GM12801 (cell line): ENCODE results near the gene BMP2.

ENCODE experiments used
- TF ChIP-seq, protein P1 (sequence below): IDR thresholded peaks from one replicate; pipeline ENCODE4 v1.5.1; 2011; ENCODE audit warnings: control low read depth; ENCODE audit not compliant: insufficient read length; ENCODE audit errors: extremely low read depth

Gene BMP2

DNA sequence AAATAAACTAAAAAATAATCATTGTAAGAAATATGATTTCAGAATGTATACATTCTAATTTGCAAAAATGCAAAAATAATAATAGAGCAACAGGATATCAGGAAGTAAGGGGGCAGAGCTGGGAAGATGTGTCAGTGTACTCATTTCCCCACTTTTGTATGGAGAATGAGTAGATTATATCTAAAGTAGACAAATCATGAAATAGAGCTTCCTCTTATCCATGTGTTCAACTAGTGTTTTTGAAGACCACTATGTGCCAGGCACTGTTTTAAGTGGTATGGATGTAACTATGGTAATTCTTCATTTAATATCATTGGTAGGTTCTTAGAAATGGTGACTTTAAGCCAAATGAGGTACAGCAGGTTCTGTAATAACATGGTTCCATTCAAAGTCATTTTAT, 17.0 kb upstream of the BMP2 start:
- TF ChIP-seq, protein P1, sequence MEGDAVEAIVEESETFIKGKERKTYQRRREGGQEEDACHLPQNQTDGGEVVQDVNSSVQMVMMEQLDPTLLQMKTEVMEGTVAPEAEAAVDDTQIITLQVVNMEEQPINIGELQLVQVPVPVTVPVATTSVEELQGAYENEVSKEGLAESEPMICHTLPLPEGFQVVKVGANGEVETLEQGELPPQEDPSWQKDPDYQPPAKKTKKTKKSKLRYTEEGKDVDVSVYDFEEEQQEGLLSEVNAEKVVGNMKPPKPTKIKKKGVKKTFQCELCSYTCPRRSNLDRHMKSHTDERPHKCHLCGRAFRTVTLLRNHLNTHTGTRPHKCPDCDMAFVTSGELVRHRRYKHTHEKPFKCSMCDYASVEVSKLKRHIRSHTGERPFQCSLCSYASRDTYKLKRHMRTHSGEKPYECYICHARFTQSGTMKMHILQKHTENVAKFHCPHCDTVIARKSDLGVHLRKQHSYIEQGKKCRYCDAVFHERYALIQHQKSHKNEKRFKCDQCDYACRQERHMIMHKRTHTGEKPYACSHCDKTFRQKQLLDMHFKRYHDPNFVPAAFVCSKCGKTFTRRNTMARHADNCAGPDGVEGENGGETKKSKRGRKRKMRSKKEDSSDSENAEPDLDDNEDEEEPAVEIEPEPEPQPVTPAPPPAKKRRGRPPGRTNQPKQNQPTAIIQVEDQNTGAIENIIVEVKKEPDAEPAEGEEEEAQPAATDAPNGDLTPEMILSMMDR: no peak

DNA sequence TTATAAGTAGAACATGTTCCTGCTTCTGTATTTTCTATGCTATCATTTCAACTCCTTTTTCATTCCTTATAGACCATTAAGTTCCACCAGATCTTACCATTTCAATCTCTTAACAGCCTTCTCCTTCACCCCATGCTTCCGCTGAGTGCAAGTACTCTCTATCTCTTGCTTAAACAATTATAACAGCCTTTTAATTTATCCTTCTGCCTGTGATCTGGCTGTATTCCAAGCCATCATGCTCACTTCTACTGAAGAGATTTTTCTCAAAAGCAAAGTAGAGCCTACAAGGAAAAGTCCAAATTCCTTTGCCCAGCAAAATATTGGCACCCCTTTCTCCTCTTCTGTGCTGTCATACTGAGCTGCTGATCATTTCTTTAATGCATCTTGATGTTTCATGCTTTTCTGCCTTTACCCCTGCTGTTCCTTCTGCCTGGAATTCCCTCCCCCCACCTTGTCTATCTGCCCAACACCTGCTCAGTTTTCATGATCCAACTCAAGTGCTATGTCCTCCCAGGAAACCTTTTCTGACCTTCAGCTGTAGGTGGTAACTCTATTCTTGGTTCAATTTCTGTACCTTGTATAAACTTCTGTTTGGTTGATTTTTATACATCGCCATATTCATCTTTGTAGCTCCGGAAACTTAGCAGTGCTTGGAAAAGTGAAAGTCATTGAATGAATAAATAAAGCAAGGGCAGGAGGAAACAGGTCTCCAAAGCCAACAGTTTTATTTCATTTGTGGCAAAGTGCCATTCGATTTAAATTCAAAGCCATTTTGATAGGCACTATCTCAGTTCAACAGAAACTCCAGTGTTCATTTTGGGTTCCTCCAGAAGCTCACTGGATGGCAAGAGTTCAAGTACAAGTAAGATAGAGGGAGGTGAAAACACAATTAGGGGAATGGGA, 10.5 kb upstream of the BMP2 start:
- TF ChIP-seq, protein P1: no peak

GRCh38 chr20:6764619-6765018, 2.9 kb upstream of the BMP2 start:
- TF ChIP-seq, protein P1: no peak

DNA sequence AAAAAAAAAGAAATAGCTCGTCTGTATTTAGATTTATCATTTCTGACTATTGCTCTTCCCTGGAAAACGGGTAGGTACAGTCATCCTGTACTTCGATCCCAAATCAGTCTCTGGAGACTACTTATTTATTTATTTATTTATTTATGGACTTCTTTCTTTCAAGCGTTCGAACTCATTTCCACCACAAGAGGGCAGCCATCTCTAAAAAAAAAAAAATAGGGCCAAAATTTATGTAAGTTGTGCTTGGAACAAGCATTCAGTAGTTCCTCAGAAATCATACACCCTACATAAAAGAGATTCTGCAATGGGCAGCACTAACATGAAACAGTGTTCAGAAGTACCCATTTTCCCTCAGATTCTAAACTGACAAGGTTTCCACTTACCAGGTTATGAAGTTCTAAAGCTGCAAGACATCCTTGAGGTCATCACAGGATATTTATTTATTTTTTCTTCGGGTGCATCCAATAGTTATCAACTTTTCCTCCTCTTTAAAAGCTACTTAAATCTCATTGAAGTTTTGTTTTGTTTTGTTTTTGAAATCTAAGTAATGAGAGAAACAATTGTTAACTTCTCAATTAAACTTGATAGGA, 1.9 kb upstream of the BMP2 start:
- TF ChIP-seq, protein P1: no peak

DNA sequence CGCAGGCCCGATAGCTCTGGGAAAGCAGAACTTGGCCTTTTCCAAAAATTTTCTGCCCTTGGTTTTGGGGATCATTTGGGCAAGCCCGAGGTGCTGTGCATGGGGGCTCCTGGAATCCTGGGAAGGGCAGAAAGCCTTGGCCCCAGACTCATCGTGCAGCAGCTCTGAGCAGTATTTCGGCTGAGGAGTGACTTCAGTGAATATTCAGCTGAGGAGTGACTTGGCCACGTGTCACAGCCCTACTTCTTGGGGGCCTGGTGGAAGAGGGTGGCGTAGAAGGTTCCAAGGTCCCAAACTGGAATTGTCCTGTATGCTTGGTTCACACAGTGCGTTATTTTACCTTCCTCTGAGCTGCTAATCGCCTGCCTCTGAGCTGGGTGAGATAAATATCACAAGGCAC, 1.1 kb upstream of the BMP2 start:
- TF ChIP-seq, protein P1: no peak

DNA sequence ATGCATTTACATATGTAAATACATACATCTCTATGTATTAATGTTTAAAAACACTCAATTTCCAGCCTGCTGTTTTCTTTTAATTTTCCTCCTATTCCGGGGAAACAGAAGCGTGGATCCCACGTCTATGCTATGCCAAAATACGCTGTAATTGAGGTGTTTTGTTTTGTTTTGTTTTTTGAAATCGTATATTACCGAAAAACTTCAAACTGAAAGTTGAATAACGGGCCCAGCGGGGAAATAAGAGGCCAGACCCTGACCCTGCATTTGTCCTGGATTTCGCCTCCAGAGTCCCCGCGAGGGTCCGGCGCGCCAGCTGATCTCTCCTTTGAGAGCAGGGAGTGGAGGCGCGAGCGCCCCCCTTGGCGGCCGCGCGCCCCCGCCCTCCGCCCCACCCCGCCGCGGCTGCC, 355 bp upstream of the BMP2 start:
- TF ChIP-seq, protein P1: no peak

DNA sequence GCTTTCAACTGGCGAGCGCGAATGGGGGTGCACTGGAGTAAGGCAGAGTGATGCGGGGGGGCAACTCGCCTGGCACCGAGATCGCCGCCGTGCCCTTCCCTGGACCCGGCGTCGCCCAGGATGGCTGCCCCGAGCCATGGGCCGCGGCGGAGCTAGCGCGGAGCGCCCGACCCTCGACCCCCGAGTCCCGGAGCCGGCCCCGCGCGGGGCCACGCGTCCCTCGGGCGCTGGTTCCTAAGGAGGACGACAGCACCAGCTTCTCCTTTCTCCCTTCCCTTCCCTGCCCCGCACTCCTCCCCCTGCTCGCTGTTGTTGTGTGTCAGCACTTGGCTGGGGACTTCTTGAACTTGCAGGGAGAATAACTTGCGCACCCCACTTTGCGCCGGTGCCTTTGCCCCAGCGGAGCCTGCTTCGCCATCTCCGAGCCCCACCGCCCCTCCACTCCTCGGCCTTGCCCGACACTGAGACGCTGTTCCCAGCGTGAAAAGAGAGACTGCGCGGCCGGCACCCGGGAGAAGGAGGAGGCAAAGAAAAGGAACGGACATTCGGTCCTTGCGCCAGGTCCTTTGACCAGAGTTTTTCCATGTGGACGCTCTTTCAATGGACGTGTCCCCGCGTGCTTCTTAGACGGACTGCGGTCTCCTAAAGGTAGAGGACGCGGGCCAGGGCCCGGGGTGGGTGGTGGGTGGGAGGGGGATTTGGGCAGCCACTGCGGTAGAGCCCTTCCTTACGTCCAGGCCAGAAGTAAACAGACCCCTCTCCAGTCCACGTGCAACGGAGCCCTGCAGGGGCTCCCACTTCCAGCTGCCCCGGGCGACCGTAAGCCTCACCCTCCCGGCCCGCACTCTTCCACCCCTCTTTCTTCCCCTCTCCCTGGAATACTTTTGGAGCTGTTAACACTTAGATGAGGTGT, 998 bp downstream of the BMP2 start:
- TF ChIP-seq, protein P1: no peak
